Measurements from ENCODE around the gene CRISP2.
"Not testable (repeated sequence)": the region's sequence is repeated elsewhere in the genome, so short reads cannot be mapped to it uniquely, and the experiment has no call there.

The CRISP2 gene, protein sequence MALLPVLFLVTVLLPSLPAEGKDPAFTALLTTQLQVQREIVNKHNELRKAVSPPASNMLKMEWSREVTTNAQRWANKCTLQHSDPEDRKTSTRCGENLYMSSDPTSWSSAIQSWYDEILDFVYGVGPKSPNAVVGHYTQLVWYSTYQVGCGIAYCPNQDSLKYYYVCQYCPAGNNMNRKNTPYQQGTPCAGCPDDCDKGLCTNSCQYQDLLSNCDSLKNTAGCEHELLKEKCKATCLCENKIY

DNA sequence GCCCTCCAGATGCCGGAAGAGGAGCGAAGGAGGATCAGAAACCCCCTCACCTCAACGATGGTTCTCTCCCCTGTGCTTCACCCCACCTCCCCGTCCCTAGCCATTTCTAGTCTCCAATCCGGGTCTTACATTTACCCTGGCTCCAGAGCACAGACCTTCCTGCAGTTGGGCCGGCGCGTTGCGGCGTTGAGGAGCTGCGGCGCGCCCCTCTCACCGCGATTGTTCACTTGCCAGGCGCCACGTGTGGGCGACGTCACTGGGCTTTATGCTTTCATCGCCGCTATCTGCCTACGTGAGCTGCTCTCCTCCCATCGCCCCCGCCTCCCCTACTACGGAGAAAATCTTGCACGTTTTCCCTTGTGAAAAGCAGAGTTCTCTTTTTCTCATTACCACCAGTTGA is at the start of gene CRISP2:
Gene CRISP2, minus strand, starts transcription at position 198 of the 400 bp plus-strand sequence. CDS start 4,347 bp downstream, outside the sequence.
- DNase-seq, result peak in 1 of 10 donors; percentile 79
- intact Hi-C loops (cut with DNase I), result no loop called here

DNA sequence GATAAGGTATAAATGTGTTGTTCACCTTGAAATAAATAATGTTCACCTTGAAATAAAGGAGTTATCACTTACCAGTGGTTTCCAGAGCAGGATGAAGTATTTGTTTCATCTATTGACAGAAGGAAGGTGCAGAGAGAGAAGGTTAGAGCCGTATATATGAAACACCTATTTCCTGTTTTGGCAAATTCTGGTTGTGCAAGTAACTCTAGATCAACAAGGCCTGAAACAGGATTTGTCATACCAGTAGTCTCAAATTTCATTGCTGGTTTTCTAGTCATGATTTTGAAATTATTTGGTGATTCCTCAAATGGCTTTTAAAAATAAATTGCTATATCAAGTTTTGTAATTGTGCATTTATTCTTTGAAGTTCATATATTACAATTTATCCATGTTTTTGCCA is 30.9 kb upstream of the CRISP2 start, which contains the start of gene CRISP3:
Gene CRISP3, minus strand, starts transcription at position 130 of the 400 bp plus-strand sequence. Its CDS starts 21 bp downstream, at position 109.
- intact Hi-C loops (cut with DNase I), result no loop called here

DNA sequence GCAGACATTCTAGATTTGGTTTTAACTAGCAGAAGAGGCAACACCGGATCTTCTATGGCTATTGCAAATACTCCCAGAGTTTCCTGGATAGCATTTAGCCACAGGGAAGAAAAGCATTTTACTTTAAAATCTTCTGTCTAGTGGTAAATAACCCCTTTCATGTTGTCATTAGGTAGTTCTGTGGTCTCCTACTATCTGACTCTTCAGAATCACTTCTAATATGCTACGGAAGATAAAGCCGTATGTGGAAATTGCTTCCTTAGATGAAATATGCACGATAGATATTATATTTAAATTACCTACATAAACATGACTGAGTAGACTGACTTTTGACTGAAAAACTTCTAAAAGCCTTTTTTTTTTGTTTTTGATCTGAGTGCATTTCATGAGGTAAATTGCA is 30.1 kb upstream of the CRISP2 start:
- DNase-seq, result no peak
- intact Hi-C loops (cut with DNase I), result no loop called here

More for the DNA sequence above, 30.9 kb upstream of the CRISP2 start, which contains the start of gene CRISP3:
- no peak for DNase-seq

DNA sequence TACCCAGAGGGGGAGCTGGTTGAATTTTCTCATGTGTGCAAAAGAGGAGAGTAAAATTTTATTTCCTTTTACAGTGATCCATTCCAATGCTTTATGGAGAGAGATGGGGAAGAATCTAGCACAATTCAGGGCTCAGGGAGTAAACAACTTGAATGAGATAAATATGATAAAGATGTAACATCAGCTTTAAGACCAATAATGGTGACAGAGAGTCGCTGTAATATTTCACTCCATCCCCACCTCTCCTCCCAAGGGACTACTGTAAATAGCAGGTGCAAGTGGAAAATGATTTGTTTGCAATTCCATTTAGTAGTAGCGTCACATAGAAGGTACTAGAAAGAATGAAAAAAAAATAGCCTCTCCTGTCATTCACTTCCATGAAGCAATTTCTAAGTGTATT is 26.1 kb upstream of the CRISP2 start:
- intact Hi-C loops (cut with DNase I), result no loop called here
- no peak for DNase-seq

DNA sequence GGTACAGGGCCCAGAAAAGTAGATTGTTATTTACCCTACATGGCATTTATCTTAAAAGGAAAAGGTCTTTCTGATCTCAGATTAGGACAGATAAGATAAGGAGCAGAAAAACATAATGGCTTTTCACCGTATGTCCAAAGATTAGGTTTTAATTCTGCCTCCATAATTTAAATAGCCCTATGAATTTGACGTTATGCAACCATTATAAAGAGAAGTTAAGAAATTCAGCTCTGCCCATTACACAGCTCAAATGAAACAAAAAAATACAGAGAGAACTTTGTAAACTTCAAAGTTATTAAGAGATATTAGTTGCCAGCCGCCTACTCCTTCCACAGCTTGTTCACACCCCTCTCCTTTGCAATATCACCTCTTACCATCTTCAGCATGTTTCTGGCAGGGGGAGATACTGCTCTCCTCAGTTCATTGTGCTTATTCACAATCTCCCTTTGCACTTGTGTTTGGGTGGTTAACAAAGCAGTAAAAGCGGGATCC is 22.7 kb upstream of the CRISP2 start:
- DNase-seq, result no peak
- intact Hi-C loops (cut with DNase I), result no loop called here

DNA sequence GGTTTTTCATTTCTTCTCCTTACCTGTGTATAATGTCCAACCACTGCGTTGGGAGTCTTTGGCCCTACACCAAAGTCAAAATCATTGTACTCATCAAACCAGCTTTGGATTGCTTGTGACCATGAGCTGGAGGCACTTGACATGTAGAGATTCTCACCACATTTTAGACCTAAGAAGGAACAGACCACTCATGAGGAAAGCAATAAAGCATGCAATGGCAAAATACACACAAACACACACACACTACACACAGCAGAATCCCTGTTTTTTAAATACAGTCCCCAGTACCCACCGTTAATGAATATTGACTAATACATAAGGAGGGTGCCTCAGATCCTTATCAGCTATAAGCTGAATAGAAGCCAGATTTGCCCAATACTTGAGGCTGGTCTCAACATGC is 20.3 kb upstream of the CRISP2 start:
- DNase-seq, result no peak
- intact Hi-C loops (cut with DNase I), result no loop called here

DNA sequence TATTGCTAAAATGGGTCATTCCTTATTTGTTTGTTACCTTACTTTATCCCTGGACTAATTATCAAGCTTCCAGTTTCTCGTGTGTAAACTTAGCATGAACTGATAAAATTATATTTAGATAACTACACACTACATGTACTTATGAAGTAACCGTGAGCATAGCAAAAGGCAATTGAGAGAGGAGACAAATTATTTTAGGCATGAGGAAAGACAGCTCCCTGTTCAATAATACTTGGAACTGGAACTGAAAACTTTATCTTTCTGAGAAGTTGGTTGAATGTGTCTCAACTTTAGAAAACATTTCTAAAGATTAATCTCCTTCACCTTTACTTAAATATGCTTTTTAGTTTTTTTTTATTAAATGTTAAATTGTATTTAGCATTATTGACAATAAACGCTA is 19.4 kb upstream of the CRISP2 start:
- DNase-seq, result no peak
- intact Hi-C loops (cut with DNase I), result no loop called here

DNA sequence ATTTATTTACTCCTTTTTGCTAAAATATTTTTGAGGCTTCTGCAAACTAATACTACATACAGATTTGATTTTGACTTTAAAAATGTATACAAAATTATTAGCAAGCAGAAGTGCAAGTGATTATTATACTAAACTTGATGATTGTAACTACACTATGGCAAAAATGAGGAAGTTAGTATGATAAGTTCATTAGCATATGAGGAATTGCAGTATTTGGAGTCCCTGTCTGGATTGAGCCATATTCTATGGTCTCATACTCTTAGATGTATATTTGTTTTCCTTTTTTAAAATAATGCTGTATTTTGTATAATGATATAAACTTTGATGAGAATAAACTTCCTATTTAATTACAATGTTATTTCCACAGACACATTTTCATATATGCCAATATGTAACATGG is 16.9 kb upstream of the CRISP2 start:
- DNase-seq, result no peak
- intact Hi-C loops (cut with DNase I), result no loop called here

DNA sequence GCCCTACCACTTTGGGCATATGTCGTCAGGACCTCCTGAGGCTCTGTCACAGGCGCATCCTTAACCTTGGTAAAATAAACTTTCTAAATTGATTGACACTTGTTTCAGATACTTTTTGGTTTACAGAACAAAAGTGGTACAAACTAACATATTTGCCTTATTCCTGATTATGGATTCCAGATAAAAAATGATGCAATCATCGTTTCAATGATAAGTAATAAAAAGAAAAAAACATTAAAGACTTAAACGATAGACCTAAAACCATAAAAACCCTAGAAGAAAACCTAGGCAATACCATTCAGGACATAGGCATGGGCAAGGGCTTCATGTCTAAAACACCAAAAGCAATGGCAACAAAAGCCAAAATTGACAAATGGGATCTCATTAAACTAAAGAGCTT is 10.6 kb upstream of the CRISP2 start:
- DNase-seq; intact Hi-C loops (cut with DNase I): not testable (repeated sequence)

DNA sequence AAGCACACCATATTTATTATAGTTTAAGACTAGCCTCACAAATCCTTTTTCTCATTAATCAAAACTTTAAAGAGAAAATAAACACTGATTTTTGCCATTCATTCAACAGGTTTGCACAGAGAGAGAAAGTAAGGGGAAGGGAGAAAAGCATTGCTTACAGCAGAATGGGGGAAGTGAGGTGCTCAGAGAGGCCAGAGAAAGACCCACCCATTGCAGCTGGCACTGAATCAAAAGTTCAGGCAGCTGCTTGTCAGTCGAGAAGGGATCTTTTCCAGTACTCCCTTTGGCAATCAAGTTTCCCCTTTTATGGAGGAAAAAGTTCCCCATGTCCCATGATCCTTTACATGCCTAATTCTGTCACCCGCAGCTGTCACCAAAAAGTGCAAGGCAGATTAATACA is 8.0 kb upstream of the CRISP2 start:
- intact Hi-C loops (cut with DNase I), result no loop called here
- DNase-seq, result no peak

DNA sequence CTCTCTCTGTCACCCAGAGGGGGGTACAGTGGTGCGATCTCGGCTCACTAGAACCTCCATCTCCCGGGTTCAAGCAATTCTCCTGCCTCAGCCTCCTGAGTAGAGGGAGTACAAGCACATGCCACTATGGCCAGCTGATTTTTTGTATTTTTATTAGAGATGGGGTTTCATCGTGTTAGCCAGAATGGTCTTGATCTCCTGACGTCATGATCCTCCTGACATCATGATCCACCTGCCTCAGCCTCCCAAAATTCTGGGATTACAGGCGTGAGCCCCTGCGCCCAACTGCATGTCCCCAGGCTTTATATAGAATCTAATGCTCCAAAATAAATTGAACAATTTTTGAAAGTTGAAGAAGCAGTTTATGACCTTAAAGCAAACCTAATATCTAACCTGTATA is 7.0 kb upstream of the CRISP2 start:
- intact Hi-C loops (cut with DNase I), result no loop called here

DNA sequence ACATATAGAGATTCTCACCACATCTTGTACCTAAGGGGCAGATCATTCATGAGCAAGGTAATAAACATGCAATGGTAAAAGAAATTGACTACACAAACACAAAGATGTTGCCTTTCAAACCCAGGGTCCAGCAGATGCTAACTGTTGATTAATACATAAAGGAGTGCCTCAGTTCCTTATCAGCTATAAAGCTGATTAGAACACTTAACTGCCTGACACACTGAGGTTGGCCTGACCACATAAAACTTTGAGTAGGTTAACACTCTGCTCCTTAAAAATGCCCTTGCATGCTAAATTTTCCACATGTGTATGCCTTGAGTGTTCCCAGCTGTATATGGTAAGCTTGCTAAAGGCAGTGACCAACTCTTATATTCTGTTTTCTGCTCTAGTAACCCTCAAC is 14.9 kb downstream of the CRISP2 start:
- no peak for DNase-seq
- intact Hi-C loops (cut with DNase I), result no loop called here

More for the DNA sequence above, 7.0 kb upstream of the CRISP2 start:
- no peak for DNase-seq

DNA sequence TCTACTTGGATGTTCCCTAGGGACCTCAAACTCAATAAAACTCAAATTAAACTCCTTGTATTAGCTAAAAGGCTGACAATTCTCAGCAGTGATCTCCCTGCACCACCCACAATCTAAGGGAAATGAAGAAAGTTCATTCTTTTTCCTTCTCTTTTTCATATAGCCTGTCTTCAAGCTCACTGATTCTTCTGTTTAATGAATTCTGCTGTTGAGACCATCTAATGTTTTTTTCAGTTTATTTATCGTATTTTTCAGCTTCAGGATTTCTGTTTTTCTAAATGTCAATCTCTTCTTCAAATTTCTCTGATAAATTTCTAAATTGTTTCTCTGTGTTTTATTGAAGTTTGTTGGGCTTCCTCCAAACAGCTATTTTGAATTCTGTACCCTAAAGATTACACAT is 19.8 kb downstream of the CRISP2 start:
- DNase-seq, result no peak
- intact Hi-C loops (cut with DNase I), result no loop called here

DNA sequence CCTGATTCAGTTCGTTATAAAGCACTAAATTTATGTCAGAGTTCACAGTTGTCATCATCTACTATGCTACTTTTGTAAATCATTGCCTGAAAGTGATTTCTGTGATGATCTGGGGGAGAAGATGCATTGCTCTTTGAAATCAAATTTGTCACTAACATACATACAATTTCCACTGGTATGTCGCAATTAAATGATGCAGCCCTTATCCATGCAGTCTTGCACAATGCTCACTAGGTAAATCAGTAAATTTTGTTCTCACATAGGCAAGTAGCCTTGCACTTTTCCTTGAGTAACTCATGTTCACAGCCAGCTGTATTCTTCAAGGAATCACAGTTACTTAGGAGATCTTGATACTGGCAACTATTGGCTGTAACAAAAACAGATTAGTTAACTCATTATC is 20.8 kb downstream of the CRISP2 start:
- intact Hi-C loops (cut with DNase I), result no loop called here

DNA sequence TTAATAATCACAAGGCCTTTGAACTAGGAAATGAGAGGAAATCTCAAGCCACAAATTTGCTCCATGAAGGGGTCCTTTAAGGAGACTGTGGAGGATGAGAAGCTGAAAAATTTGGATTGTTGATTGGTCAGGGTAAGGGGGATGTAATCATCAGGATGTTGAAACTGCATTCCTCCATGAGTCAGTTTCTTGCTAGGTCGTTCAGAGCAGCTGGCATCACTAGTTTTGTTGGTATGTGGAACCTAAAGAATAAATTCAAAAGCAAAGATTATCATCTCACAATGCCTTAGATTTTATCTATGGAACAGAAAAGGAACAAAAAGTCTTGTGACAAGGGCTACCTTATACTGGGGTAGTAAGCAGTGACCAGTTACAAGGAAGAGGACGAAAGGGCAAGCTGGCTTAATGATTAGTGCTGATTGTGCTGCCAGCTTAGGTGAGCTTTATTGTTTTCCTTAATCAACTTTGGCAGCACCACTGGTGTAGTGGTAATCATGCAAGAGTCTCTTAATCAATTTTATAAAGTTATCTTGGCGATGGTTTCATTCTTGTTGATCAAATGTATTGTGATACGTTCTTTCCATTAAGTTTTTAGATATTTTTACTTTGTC is 36.6 kb downstream of the CRISP2 start:
- DNase-seq, result no peak
- intact Hi-C loops (cut with DNase I), result no loop called here

More for the DNA sequence above, 20.8 kb downstream of the CRISP2 start:
- no peak for DNase-seq

DNA sequence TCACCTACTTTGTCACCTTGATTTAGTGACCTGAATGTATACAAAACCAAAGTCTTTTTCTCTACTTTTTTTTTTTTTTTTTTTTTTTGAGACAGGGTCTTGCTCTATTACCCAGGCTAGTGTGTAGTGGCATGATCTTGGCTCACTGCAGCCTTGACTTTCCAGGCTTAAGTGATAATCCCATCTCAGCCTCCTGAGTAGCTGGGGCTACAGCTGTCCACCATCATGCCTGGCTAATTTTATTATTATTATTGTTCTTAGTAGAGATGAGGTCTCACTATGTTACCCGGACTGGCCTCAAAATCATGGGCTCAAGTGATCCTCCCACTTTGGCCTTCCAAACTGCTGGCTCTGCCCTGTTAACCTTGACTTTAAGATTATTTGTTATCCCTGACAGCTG is 37.5 kb downstream of the CRISP2 start:
- intact Hi-C loops (cut with DNase I), result no loop called here

DNA sequence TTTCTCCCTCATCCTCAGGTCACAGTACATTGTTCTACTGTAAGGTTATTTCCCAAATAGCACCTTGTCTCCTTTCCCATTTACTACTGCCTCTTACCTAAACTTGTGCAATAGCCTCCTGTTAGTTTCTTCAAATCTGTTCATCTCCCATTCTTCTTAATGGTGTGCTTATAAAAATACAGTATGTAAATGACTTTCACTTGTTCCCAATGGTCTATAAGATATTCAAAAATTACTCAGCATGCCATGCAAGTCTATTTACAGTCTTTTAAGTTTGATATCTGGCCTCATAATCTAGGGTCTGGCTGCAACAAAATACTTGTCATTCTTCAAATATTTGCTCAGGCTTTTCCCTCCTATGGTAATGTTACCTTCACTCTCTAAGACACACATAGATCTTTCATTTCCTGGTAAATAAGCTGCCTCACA is 45.2 kb downstream of the CRISP2 start:
- no peak for DNase-seq
- intact Hi-C loops (cut with DNase I), result no loop called here

More for the DNA sequence above, 37.5 kb downstream of the CRISP2 start:
- no peak for DNase-seq

DNA sequence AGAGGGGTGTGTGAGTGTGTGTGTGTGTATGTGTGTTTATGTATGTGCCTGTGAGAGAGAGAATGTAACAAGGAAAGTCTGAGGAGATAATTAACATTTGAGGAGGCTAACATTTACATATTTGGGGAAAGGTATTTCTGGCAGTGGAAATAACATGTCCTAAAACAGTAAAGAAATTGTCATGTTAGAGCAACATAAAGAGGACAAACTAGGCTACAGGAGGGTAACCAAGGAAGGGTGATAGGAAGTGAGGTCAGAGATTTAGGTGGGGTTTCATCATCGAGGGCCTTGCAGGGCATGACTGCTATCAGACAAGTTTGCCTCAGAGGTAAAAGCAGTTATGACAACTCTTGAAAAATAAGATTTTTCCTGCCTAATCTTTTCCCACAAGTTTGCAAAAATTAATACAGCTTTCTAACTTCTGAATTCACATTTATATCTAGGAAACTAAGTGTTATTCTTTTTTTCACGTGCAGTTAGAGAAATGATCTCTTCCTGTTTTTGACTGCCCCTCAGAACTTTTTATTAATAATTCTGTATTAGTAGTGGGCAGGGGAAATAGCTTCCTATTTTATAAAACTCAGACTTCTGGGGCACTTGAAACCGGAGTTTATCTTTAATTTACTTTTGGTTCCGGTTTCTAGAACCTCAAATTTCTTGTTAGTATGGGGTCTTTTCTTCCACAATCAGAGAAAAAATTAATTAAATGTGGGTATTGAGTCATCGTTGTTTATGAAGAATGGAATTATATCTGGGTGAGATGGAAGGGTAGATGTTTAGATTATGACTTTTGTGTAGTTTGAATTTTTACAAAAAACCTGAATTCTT is 46.2 kb downstream of the CRISP2 start:
- intact Hi-C loops (cut with DNase I), result no loop called here
- no peak for DNase-seq

DNA sequence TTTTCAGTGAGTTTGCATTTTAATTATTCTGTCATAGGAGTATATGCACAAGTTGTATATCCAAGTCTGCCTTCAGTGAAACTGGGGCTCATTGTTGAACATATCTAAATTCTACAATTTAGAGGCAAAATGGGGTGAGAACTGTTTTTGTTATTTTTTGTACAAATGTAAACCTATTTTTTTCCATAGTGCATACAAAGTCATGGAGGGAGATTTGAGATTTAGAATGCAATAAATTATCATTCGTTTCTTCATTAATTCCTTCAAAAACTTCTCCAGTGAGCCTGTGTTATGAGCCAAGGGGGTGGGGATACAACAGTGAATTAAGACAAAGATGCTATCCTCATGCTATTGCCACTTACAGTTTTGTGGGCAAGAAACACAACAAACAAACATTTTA is 46.9 kb downstream of the CRISP2 start:
- intact Hi-C loops (cut with DNase I), result no loop called here
- DNase-seq, result no peak

DNA sequence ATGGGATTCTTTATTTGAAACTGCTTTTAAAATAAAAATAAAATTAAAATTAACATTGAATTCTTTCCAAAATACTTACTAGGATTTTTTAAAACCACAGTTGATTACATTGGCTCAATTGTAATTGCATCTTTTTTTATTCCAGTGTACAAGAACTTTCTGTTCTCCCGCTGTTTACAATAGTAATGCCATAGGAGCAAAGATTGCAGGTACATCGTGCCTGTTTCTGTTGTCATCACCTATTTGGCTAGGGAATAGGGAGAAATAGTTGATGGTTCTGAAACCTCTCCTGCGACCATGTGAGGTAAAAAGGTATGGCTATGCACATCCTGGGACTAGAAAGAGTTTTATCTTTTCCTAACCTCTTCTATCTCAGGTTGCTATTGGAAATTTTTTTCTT is 48.5 kb downstream of the CRISP2 start:
- intact Hi-C loops (cut with DNase I), result no loop called here
- DNase-seq, result no peak

DNA sequence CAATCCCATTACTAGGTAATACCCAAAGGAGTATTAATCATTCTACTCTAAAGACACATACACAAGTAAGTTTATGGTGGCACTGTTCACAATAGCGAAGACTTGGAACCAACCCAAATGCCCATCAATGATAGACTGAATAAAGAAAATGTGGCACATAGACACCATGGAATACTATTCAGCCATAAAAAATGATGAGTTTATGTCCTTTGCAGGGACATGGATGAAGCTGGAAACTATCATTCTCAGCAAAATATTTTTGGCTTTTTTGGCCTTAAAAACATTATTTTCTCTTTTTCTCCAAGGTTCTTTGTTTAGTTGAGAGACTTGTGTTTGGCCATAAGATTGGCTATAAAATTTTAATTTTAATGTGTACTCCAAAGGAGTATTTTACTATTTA is 49.3 kb downstream of the CRISP2 start:
- DNase-seq; intact Hi-C loops (cut with DNase I): not testable (repeated sequence)
